NOMO-1 (cell line): ENCODE data around the gene SERP2.

Experiments used
- DNase-seq, 2 experiments: peaks; one replicate each; lab custom pipeline; 2025; ENCODE audit not compliant: unreplicated experiment in 2 of 2; lab: John Stamatoyannopoulos, UW

SERP2 gene

GRCh38 chr13:44431150-44431549 lies 57.5 kb downstream of the SERP2 start:
- DNase-seq, result no peak

GRCh38 chr13:44432650-44433049 lies 59.0 kb downstream of the SERP2 start:
- DNase-seq, result no peak

- DNase-seq, result no peak
These were observed 60.5 kb downstream of the SERP2 start for GRCh38 chr13:44433863-44434765.

GRCh38 chr13:44434766-44435141 lies 61.1 kb downstream of the SERP2 start:
- no peak for DNase-seq

- DNase-seq, result peak; percentile 96
These were observed 61.7 kb downstream of the SERP2 start for GRCh38 chr13:44435142-44435918.

- no peak for DNase-seq
These were observed 62.4 kb downstream of the SERP2 start for GRCh38 chr13:44435919-44436510.

- peak in 1 of 2 experiments; percentile 33 for DNase-seq
These were observed 63.1 kb downstream of the SERP2 start for GRCh38 chr13:44436589-44437337.

GRCh38 chr13:44437356-44438233 lies 64.0 kb downstream of the SERP2 start:
- peak in 1 of 2 experiments; percentile 59 for DNase-seq

GRCh38 chr13:44438234-44438579 lies 64.6 kb downstream of the SERP2 start:
- DNase-seq, result no peak

GRCh38 chr13:44439452-44440024 lies 65.9 kb downstream of the SERP2 start:
- peak in 1 of 2 experiments; percentile 59 for DNase-seq

- no peak for DNase-seq
These were observed 66.5 kb downstream of the SERP2 start for GRCh38 chr13:44440046-44440608.
